ENCODE measurements around the gene R3HCC1L.

R3HCC1L gene

GRCh38 chr10:98096731-98097130 is 37.7 kb upstream of the R3HCC1L start:
- no peak for DNase-seq (ENCODE audit: low read depth)
- H3K4me3 ChIP-seq (ENCODE audit: low read length): no peak overlapping the region
- TF ChIP-seq CTCF (conservative IDR thresholded peaks at IDR 0.05; ENCODE audit: low read depth, low read length): no peak

DNA sequence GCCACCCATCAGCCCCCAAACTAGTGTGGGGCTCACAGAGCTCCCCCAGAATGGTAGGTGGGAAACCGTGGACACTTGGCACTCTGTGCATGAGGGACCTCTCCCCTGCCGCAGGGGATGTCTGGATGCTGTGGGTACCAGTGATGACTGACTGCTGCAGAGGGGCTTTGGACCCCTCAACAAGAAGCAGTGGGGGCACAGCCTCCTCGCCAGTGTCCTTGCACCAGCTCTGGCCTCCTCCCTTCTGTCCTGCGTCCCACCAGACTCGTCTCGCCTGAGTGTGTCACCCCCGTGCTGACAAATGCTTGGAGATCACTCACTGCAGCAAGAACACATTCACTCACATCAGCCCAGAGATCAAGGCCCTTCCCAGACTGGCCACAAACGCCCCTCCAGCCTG is 37.3 kb upstream of the R3HCC1L start:
- no peak for TF ChIP-seq CTCF (conservative IDR thresholded peaks at IDR 0.05; ENCODE audit: low read depth, low read length)
- DNase-seq (ENCODE audit: low read depth): no peak
- no peak overlapping the region for H3K4me3 ChIP-seq (ENCODE audit: low read length)

- TF ChIP-seq CTCF (conservative IDR thresholded peaks at IDR 0.05; ENCODE audit: low read depth, low read length): no peak
- no peak overlapping the region for H3K4me3 ChIP-seq (ENCODE audit: low read length)
- no peak for DNase-seq (ENCODE audit: low read depth)
Measured at GRCh38 chr10:98097616-98098015, 36.8 kb upstream of the R3HCC1L start.

GRCh38 chr10:98098247-98098646 is 36.2 kb upstream of the R3HCC1L start:
- DNase-seq (ENCODE audit: low read depth): no peak
- TF ChIP-seq CTCF (conservative IDR thresholded peaks at IDR 0.05; ENCODE audit: low read depth, low read length): no peak

GRCh38 chr10:98100476-98100875 is 34.0 kb upstream of the R3HCC1L start:
- no peak for TF ChIP-seq CTCF (conservative IDR thresholded peaks at IDR 0.05; ENCODE audit: low read depth, low read length)
- no peak for DNase-seq (ENCODE audit: low read depth)
- no peak overlapping the region for H3K4me3 ChIP-seq (ENCODE audit: low read length)

More at GRCh38 chr10:98098247-98098646, 36.2 kb upstream of the R3HCC1L start:
- no peak overlapping the region for H3K4me3 ChIP-seq (ENCODE audit: low read length)

DNA sequence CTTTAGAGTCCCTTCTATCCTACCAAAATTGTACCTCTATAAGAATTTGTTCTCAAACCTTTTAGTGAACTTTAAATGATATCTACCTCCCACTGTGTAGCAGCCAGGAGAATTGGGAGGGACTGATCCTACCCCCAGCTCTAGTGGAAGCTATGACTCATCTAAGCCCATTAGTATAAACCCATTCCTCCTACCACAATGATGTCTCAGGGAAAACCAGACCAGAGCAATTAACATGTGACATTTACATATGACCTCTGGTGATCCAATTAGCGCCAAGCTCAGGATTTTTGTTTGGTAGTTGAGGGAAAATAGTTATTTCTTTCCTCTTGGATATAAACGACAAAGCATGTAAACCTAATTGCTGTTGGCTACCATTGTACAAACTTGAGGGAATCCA is 33.1 kb upstream of the R3HCC1L start:
- H3K4me3 ChIP-seq (ENCODE audit: low read length): no peak overlapping the region
- peak; percentile 67 for DNase-seq (ENCODE audit: low read depth)
- TF ChIP-seq CTCF (conservative IDR thresholded peaks at IDR 0.05; ENCODE audit: low read depth, low read length): no peak

DNA sequence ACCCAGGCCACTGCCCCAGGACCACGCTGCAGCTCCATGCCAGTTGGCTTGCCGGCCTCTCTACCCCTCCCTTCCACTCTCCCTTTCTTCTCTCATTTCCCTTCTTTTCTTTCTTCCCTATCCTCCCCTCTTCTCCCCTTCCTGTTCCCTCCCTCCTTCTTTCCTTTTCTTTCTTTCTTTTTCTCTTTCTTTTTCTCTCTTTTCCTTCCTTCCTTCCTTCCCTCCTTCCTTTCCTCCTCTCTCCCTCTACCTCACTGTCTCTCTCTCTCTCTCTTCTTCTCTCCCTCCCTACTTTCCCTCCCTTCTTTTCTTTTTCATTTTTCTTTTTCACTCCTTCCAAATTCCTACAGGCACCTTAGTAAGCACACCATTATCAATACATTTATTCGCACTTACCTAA is 30.3 kb upstream of the R3HCC1L start:
- no peak overlapping the region for H3K4me3 ChIP-seq (ENCODE audit: low read length)
- TF ChIP-seq CTCF (conservative IDR thresholded peaks at IDR 0.05; ENCODE audit: low read depth, low read length): no peak
- DNase-seq (ENCODE audit: low read depth): no peak

Data from retinal pigment epithelial cell (primary cell).